HEK293T (cell line): ENCODE measurements around the gene TKFC.

ENCODE experiments used
- ARNT ChIP-seq: fragments of 450-650 bp; IDR thresholded peaks from 2 replicates; pipeline ENCODE4 v1.6.1; 2017; ENCODE audit warnings: mild to moderate bottlenecking
- BHLHE40 ChIP-seq: fragments of 450-650 bp; IDR thresholded peaks from 2 replicates; pipeline ENCODE4 v1.6.1; 2016; ENCODE audit warnings: mild to moderate bottlenecking, moderate library complexity, borderline replicate concordance
- CTBP1 ChIP-seq: fragments of 450-650 bp; IDR thresholded peaks from 2 replicates; pipeline ENCODE4 v1.6.1; 2016; ENCODE audit warnings: borderline replicate concordance
- ELF4 ChIP-seq: fragments of 450-650 bp; IDR thresholded peaks from 2 replicates; pipeline ENCODE4 v1.6.1; 2017; ENCODE audit warnings: antibody characterized with exemption
- FOXA1 ChIP-seq: fragments of 450-650 bp; IDR thresholded peaks from 2 replicates; pipeline ENCODE4 v1.6.1; 2016; ENCODE audit warnings: mild to moderate bottlenecking
- FOXM1 ChIP-seq: fragments of 450-650 bp; IDR thresholded peaks from 2 replicates; pipeline ENCODE4 v1.6.1; 2017; ENCODE audit warnings: mild to moderate bottlenecking, borderline replicate concordance
- LEF1 ChIP-seq: fragments of 450-650 bp; IDR thresholded peaks from 2 replicates; pipeline ENCODE4 v1.6.1; 2017; ENCODE audit warnings: mild to moderate bottlenecking, borderline replicate concordance
- NFRKB ChIP-seq: fragments of 450-650 bp; IDR thresholded peaks from 2 replicates; pipeline ENCODE4 v1.6.1; 2016; ENCODE audit warnings: mild to moderate bottlenecking, moderate library complexity
- SP1 ChIP-seq: fragments of 450-650 bp; IDR thresholded peaks from 2 replicates; pipeline ENCODE4 v1.6.1; 2017
- SUZ12 ChIP-seq: fragments of 450-650 bp; IDR thresholded peaks from 2 replicates; pipeline ENCODE4 v1.6.1; 2016; ENCODE audit warnings: mild to moderate bottlenecking
- TARDBP ChIP-seq: fragments of 450-650 bp; IDR thresholded peaks from 2 replicates; pipeline ENCODE4 v1.6.1; 2016
- ZNF384 ChIP-seq: fragments of 450-650 bp; IDR thresholded peaks from 2 replicates; pipeline ENCODE4 v1.6.1; 2016
- TF ChIP-seq, protein P1 (sequence below): fragments of 450-650 bp; IDR thresholded peaks from 2 replicates; pipeline ENCODE4 v1.6.1; 2016

DNA sequence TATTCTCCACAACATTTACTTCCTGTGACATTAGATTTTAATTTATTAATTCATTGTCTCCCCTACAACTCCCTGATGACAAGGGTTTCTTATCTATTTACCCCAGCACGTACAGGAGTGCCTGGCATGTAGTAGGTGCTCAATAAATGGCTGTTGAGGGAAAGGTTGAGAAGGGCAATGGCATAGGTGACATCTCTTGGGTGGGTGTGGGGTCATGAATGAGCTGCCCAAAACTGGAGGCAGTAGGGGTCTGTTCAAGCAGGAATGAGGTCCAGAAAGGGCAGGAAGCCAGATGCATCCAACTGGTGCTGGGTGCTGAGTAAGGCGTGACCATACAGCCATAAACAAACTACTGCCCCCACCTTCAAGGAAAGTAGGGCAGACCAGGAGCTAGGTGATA is 40.7 kb upstream of the TKFC start:
- TF ChIP-seq BHLHE40, result no peak
- no peak for TF ChIP-seq SP1
- no peak for TF ChIP-seq SUZ12
- no peak for TF ChIP-seq LEF1
- no peak for TF ChIP-seq FOXM1
- no peak for TF ChIP-seq ELF4
- no peak for TF ChIP-seq ARNT
- TF ChIP-seq TARDBP, result no peak
- TF ChIP-seq CTBP1, result no peak
- TF ChIP-seq NFRKB, result no peak
- no peak for TF ChIP-seq ZNF384
- TF ChIP-seq, protein P1, sequence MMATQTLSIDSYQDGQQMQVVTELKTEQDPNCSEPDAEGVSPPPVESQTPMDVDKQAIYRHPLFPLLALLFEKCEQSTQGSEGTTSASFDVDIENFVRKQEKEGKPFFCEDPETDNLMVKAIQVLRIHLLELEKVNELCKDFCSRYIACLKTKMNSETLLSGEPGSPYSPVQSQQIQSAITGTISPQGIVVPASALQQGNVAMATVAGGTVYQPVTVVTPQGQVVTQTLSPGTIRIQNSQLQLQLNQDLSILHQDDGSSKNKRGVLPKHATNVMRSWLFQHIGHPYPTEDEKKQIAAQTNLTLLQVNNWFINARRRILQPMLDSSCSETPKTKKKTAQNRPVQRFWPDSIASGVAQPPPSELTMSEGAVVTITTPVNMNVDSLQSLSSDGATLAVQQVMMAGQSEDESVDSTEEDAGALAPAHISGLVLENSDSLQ, result no peak
- TF ChIP-seq FOXA1, result no peak
